ENCODE results near the gene PROM2.
"Not testable (repeated sequence)": the region's sequence is repeated elsewhere in the genome, so short reads cannot be mapped to it uniquely, and the experiment has no call there.

The PROM2 gene

DNA sequence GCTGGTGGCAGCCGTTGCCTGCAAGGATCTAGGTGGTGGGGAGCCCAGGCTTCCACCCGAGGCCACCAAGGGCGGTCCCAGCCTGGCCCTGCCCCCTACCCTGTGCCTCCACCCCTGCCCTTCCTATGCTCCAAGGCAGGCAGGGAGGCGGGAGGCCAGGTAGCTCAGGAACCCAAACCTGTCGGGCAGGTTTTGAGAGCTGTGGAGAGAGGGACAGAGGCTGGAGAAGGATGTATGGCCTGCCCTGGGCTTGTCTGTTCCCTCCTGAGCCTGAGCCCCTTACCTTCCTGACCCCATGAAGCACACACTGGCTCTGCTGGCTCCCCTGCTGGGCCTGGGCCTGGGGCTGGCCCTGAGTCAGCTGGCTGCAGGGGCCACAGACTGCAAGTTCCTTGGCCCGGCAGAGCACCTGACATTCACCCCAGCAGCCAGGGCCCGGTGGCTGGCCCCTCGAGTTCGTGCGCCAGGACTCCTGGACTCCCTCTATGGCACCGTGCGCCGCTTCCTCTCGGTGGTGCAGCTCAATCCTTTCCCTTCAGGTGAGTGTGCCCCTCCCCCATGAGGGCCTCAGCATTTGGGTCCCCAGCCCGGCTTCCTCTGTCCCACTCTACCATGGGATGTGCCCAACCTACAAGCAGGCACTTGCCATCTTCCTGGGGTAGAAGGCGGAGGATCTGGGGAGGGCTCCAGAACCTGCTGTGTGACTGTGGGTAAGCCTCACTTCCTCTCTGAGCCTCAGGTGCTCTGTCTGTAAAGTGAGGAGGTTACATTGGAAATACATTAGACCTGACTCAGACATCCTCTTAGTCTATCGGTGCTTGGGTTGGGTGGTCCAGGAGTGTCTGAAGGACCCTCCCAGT is at the start of gene PROM2:
PROM2 (plus strand) TSS at position 159 of the 860 bp plus-strand sequence; CDS start at position 296, 137 bp downstream.
- no peak for DNase-seq

- DNase-seq: no peak
Measured at GRCh38 chr2:95225658-95226057, 48.6 kb upstream of the PROM2 start.

GRCh38 chr2:95231723-95232122 is 42.5 kb upstream of the PROM2 start:
- DNase-seq: peak; percentile 47 to 59

DNA sequence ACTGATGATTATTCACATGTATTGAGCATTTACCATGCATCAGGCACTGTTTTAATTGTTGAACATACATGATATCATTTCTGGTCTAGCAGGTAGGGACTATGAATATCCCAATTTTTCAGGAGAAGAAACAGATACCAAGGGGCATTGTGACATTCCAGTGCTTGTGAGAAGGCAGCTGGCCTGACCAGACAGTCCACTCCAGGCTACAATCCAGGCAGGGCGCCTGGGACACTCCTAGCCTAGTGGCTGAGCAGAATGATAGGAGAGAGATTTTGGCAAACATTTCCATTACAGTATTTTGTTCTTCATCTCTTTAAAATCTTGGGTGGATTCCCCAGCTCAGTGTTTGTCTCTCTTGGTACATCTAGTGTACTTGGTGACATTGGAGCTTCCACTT is 42.0 kb upstream of the PROM2 start:
- DNase-seq: no peak

DNA sequence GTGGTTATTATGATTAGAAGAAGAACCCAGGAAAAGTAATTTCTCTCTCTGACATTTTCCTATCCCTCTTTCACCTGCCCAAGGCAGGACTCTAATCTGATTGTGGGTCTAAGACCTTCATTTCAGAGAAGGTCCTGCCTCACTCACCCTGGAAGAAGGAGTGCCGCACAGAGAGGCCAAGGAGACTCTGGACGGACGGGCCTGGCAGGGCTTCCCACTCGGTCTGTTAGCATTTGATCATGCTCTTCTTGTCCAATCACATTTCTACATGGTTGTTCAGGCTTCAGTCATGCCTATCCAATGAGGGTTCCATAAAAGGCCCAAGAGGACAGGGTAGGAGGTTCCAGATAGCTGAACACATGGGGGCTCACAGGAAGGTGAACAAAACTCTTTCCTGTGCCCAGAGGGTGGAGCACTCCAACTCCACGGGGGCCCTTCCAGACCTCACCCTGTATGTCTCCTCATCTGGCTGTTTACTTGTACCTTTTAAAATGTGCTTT is 39.9 kb upstream of the PROM2 start:
- no peak for DNase-seq

DNA sequence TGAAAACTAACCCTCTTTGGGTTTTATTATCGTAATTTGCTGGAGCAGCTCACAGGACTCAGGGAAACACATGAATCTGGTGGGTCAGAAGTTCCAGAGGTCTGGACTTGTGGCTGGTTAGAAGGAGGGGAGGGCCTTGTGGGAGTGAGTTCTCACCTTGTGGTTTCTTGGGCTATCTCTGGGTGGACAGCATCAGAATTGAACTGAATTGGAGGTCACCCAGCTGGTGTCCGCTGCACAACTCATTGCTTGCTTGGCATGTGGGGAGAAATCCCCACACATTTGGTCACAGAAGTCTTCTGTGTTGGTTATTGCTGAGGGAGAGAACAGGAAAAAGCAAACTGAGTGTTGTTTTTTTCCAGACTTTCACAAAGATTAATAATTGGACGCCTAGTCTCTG is 39.4 kb upstream of the PROM2 start:
- no peak for DNase-seq

DNA sequence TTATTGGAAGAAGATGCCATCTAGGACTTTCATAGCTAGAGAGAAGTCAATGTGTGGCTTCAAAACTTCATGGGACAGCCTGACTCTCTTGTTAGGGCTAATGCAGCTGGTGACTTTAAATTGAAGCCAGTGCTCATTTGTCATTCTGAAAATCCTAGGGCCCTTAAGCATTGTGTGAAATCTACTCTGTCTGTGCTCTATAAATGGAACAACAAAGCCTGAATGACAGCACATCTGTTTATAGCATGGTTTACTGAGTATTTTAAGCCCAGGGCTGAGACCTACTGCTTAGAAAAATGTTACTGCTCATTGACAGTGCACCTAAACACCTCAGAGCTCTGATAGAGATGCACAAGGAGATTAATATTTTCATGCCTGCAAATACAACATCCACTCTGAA is 36.1 kb upstream of the PROM2 start:
- DNase-seq: no peak

DNA sequence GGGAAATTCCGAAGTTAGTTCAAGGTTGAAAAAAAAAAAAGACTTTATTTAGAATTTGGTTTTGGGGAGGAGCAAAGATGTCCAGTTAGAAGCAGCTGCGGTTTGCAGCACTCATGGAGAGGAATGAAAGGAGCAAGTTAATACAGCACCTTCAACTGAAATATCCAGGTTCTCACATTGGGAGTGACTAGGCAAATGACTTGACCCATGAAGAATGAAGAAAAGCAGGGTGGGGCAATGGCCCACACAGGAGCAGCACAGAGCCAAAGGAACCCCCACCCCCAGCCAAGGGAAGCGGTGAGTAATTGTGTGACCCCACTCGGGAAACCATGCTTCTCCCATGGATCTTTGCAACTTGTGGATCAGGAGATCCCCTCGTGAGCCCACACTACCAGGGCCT is 34.2 kb upstream of the PROM2 start:
- DNase-seq: no peak

DNA sequence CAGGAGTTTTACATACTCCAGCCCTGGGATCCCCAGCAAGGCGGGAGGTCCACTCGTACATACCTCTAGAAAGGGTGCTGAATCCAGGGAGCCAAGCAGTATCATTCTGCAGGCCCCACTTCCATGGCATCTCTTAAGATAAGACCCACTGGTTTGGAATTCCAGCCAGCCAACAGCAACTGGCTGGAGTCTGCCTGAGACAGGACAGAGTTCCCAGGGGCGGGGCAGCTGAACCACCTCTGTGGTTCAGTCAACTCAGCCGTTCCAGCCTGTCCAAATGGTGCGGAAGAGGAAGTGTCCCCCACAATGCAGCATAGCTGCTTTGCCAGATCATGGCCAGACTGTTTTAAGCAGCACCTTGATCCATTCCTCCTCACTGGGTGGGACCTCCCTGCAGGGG is 33.7 kb upstream of the PROM2 start:
- DNase-seq: no peak

DNA sequence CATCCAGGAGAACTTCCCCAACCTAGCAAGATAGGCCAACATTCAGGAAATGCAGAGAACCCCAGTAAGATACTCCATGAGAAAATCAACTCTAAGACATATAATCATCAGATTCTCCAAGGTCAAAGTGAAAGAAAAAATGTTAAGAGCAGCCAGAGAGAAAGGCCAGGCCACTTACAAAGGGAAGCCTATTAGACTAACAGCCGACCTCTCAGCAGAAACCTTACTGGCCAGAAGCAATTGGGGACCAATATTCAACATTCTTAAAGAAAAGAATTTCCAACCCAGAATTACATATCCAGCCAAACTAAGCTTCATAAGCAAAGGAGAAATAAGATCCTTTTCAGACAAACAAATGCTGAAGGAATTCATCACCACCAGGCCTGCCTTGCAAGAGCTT is 32.2 kb upstream of the PROM2 start:
- not testable (repeated sequence) for DNase-seq

DNA sequence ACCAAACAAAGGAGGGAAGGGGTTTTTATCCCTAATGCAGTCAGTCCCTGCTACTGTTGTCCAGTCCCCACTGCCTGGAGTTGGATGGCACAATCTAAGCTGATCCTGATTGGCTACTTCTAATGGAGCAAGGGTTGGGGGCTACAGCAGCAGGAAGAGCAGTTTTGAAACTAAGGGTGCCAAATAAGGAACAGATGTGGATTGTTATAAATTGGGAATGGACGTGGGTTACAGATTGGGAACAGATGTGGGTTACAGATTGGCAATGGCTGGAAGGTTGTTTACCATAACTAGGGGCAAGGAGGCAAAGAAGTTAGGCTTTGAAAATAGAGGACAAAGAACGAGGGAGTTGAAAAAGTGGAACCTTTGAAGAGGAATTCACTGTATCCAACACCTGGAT is 16.0 kb upstream of the PROM2 start:
- DNase-seq: no peak

DNA sequence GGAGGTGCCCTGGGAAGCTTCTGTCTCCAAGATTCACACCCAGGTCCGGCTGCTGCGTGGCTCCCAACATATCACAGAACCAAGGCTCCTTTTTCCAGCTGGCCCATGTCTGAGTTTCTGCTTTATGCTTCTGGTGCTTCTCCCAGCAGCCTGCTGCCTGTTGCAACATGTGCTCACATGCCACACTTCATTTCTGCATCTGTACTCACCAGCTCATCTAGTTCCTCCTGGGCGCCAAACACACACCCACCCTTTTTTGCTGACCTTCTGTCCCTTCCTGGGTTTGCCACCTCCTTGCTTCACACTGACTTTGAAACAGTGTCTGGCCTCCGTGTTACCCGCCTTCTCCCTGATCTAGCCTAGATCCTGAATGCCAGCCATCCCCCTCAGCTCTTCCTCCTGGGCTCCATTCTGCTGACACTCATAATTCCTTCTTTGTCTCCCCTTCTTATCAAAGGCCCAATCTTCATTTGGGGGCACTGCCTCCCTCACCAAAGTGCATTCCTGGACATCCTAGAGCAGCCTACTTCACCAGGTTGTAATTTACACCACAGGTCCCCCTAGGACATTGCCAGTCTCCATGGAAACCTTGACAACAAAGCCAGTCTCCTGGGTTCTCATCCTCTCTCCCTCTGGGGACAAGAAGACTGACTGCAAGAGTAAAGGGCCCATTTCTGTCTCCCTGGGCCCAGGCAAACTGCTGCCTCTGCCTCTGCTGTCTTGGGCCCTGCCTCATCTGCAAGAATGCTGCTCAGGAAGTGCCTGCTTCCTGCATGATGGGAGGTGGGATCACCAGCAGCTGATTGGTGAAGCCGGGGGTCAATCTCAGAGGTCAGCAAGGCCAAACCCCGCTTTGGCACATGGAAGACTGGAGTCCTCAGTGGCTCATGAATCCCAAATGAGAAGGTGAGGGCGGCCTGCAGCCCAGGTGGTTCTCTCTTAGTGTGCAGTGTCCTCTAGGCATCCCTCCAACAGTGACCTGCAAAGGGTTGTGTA is 13.9 kb upstream of the PROM2 start:
- peak in 1 of 2 donors; percentile 4 for DNase-seq

DNA sequence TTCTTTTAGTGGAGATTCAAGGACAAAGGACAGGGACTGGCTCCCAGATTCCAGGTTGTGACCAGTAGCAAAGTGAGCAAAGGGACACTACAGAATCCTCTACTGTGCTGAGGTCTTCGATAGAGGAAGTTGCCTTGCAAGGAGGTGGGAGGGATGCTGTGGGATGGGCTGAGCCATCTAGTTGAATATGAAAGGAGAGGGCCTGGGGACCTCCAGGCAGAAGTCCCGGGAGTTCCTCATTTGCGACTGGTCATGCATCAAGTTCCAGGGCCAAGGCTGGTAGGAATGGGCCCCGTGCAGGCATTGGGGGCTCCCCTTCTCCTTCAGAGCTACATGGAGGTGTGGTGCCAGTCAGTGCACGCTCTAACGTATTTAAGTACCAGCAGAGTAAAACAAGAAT is 12.6 kb upstream of the PROM2 start:
- no peak for DNase-seq

- no peak for DNase-seq
Measured at GRCh38 chr2:95262896-95263542, 11.2 kb upstream of the PROM2 start.

GRCh38 chr2:95264624-95265023 is 9.6 kb upstream of the PROM2 start:
- peak; percentile 37 to 53 for DNase-seq

DNA sequence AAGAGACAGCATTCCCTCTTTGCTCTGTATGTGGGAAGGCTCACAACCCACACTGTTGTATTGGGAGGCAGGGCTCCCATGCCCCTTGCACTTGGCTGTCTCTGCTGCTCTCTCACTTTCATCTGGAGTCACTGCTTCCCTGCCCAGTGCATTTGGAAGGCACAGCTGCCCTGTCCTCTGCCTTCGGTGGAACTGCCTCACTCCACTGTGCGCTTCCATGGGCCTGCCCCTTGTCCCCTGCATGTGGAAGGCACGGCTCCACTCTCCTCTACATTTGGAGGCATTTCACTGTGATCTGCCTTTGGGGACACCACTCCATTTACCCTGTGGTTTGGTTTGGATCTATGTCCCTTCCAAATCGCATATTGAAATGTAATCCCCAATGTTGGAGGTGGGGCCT is 9.1 kb upstream of the PROM2 start:
- DNase-seq: no peak

DNA sequence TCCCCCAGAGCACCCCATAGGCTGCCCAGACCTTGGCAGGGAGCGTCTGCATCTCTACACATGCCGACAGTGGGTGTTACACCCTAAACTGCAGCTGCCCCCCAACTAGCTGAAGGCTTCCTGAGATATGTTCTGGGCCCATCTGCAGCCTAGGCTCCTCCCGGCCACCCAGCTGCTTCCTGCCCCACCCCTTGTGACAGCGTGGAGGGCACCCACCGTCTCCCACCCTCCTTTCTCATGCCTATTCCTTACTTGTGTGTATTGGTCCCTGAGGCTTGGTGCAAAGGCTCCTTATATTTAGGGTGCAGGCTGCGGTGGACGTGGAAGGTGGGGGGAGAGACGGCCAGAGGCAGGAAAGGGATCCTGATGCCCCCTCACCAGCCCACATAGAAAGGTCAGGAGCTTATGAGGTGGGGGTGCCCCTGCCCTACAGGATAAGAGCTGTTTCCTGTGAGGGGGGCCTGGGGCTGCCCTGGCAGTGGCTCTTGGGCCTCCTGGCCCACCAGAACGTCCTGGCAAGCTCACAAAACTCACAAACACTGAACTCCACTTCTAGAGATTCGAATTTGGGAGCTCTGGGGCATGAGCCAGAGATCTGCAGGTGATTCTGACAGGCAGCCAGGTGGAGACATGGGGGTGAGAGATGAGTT is 7.3 kb upstream of the PROM2 start:
- DNase-seq: no peak

GRCh38 chr2:95267458-95268210 is 6.6 kb upstream of the PROM2 start:
- no peak for DNase-seq

DNA sequence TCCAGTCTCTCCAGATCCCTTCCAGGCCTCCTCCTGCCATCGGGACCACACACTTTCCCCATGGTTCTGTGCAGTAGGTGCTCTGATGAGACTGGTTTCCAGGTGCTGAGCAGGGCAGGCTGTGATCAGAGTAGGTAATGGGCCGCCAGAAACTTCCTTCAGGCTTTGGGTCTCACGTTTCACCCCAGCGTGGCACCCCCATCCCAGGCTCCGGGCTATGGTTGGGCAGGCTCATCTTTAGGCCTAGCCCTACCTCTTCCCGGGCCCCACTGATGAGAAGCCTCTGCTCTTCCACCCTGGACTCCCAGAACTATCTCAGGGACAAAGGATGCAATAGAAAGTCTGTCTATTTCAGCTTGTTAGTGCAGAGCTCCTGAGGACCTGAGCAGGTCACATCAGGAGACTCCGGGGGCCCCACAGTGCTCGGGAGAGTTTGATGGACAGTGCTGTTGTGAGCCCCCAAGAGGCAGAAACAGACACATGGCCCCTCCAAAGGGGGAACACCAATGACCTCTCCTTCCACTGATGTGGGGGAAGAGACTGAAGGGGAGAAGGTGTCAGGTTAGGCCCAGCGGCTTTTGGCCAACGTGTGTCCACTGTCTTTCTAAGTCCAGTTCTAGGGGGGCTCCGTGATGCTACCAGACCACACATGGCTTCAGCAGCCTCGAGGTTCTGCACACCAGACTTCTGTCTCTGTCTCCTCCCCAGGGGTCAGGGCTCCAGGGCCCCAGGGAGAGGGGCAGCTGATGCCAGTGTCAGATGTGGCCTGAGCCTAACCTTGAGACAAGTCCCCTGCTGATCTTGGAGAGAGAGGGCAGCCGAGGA is 5.8 kb upstream of the PROM2 start:
- DNase-seq: no peak

GRCh38 chr2:95269036-95269680 is 5.1 kb upstream of the PROM2 start:
- no peak for DNase-seq
